GM18519 (cell line): ENCODE measurements around the gene VAV2.

Experiments used
- ATAC-seq: cut with Tn5 transposase; IDR thresholded peaks from one replicate; pipeline ENCODE4 v1.9.1; 2021; ENCODE audit warnings: mild to moderate bottlenecking, moderate library complexity; ENCODE audit not compliant: unreplicated experiment, low FRiP score

The VAV2 gene

DNA sequence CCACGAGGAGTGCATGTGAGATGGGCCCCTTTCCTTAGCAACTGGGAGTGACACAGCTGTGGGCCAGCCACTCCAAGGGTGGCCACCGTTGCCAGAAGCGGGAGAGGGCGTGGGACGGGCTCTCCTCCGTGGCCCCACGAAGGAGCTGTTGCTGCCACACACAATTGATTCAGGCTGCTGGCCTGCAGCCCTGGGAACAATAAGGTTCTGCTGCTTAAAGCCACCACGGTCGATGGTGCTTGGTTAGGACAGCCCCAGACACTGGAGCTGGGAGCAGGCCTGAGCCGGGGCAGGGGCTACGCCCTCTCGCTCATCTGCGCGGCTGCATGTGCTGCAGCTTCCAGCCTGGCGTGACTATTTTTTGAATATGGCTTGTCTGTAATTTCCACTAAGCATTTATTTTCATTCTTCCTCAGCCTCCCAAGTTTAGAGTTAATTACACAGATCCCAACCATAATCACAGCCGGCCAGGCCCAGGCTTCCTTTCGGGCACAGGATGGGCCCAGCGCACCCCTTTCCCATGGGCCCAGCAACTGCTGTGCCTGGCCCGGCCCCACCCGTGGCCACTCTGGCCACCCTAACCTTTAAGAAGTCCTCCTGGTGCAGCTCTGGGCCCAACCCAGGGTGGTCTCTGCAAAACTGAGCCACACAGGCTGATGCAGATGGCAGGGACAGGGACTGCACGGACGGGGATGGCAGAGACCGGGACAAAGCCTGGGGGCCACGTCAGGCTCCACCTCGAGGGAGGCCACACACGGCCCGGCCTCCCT, 49.7 kb downstream of the VAV2 start:
- no peak for ATAC-seq

- no peak for ATAC-seq
Measured at GRCh38 chr9:133939845-133940244, 52.3 kb downstream of the VAV2 start.

- no peak for ATAC-seq
Measured at GRCh38 chr9:133939171-133939785, 52.8 kb downstream of the VAV2 start.

- ATAC-seq, result no peak
Measured at GRCh38 chr9:133938753-133939152, 53.4 kb downstream of the VAV2 start.

GRCh38 chr9:133938086-133938485, 54.0 kb downstream of the VAV2 start:
- ATAC-seq, result no peak

- no peak for ATAC-seq
Measured at GRCh38 chr9:133937120-133937519, 55.0 kb downstream of the VAV2 start.

- no peak for ATAC-seq
Measured at GRCh38 chr9:133935328-133936005, 56.7 kb downstream of the VAV2 start.

DNA sequence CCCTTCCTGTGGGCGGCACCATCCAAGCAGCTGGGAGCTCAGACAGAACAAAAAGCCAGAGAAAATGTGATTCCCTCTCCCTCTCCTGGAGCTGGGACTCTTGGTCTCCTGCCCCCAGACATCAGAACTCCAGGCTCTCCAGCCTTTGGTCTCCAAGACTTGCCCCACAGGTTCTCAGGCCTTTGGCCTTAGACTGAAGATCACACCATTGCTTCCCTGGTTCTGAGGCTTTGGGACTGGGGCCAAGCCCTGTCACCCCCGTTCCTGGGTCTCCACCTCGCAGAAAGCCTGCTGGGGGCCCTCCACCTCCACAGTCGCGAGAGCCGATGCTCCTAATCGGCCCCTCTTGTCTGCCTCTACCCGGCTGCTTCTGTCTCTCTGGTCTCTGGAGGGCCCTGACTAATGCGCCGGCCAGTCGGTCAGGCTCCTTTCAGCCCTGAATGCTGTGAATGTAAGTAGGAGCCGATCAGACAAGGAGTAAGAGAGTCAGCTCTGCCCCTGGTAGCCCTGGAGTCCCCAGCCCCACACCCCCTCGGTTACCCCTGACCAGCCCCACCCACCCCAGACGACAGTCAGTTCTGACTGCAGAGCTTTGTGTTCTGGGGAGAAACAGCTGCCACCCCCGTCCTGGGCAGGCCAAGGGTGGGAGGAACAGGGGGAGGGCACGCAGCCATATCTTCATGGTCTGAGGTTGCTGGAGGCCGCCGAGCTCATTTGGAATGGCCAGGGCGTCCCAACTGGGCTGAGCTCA, 57.5 kb downstream of the VAV2 start:
- ATAC-seq, result no peak

- no peak for ATAC-seq
Measured at GRCh38 chr9:133933426-133934026, 58.6 kb downstream of the VAV2 start.

- ATAC-seq, result no peak
Measured at GRCh38 chr9:133932633-133933032, 59.5 kb downstream of the VAV2 start.

- no peak for ATAC-seq
Measured at GRCh38 chr9:133932181-133932580, 59.9 kb downstream of the VAV2 start.

DNA sequence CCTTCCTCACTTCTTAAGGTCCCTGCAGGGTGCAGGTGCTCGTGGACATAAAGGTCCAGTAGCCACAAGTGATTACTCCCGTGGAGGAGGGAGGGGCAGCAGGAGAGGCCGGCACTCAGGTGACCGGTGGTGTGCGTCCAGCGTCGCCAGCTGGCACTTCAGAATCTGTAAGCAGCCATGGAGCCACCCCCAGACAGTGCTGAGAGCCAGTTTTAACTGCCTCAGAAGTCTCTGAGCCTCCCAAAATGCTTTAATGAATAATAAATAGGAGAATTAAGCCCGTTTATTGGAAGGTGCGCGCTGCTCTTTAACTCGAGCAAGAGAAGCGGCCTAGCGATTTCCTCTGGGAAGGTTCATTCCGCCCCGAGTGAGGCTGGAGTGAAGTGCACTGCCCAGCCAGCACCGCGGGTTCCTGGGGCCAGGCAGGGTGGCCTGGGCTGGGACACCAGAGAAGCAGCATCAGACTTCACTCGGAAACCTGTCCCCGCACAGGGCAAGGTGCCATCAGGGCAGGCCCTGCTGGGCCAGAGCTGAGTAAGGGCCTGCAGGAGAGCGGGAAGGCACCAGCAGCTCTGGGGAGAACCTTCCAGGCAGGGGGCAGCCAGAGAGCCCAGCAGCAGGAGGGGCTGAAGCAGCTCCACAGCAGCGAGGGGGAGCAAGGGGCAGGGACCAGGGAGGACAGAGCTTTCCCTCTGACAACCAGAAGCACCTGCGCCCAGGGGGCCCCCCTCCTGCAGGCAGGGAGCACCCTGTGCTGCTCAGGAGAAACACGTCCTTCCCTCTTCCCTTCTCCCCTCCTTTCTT, 61.2 kb downstream of the VAV2 start:
- ATAC-seq, result no peak

GRCh38 chr9:133930046-133930681, 62.0 kb downstream of the VAV2 start:
- ATAC-seq, result no peak

DNA sequence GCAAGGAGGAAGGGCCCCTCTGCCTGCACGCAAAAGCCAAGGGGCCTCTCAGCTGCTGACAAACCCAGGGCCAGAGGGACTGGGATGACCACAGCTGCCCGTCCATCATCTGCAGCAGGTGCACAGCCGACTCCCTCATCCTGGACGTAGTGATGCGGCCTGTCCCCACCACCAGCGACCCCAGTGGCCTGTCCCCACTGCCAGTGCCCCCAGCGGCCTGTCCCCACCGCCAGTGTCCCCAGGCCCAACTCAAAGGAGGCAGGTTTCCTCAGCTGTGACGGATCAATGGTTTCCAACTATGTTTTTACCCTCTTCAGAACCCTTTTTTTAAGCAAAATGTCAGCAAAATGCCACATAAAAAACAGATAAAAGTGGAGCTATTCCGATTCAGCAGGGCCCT, 62.5 kb downstream of the VAV2 start:
- ATAC-seq, result no peak

GRCh38 chr9:133928248-133928764, 63.8 kb downstream of the VAV2 start:
- no peak for ATAC-seq

DNA sequence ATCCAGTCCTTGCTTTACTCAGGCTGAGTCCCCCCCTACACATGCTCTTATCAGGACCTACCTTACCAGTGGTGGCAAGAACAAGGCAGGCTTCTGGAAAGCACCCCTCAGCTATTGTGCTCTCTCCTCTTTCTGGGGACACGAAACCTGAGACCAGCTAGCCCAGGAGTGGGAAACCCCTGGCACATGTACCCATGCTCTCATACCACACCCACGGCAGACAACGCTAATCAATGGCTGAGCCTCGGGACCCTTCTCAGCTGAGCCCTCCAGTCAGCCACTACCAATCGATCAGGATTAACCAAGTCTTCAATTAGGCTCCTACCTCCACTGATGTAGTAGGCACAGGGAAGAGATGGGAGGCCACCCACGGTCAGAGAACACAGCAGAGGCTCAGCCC, 65.1 kb downstream of the VAV2 start:
- ATAC-seq, result no peak

- no peak for ATAC-seq
Measured at GRCh38 chr9:133926165-133926856, 65.8 kb downstream of the VAV2 start.

- no peak for ATAC-seq
Measured at GRCh38 chr9:133924453-133924852, 67.7 kb downstream of the VAV2 start.
